ENCODE results near the gene PSMG2.

Gene PSMG2

GRCh38 chr18:12737243-12737902, 34.5 kb downstream of the PSMG2 start:
- CTCF ChIA-PET = interaction anchor here (1.2 to 15.8 kb wide), 5 partner anchors 10 to 345 kb away, joined by 4 to 324 read pairs (median 28); partner anchors contain the start of gene PTPN2
- no peak for TF ChIP-seq CTCF (IDR thresholded peaks at IDR 0.05; ENCODE audit: insufficient read depth, low read length, missing control alignments)
- no peak overlapping the region for H3K4me3 ChIP-seq (ENCODE audit: low read depth, low read length)
- POLR2A ChIA-PET = no interaction called here
- DNase-seq (ENCODE audit: low read depth, low spot score) = no peak

GRCh38 chr18:12741351-12741750, 38.5 kb downstream of the PSMG2 start:
- TF ChIP-seq CTCF (IDR thresholded peaks at IDR 0.05; ENCODE audit: insufficient read depth, low read length, missing control alignments) = no peak
- no peak overlapping the region for H3K4me3 ChIP-seq (ENCODE audit: low read depth, low read length)
- DNase-seq (ENCODE audit: low read depth, low spot score) = peak; percentile 24
- POLR2A ChIA-PET = no interaction called here
- CTCF ChIA-PET = interaction anchor here (1.3 to 15.8 kb wide), 5 partner anchors 9 to 196 kb away, joined by 4 to 324 read pairs (median 112); partner anchors contain the start of gene PTPN2

GRCh38 chr18:12742453-12742852, 39.6 kb downstream of the PSMG2 start:
- POLR2A ChIA-PET = interaction anchor here (0.9 to 1.0 kb wide), 2 partner anchors 142 to 204 kb away, joined by 3 to 6 read pairs; partner anchors contain the start of gene PTPN2
- peak; percentile 60 for DNase-seq (ENCODE audit: low read depth, low spot score)
- CTCF ChIA-PET = interaction anchor here (1.1 to 15.8 kb wide), 8 partner anchors 10 to 349 kb away, joined by 4 to 324 read pairs (median 7); partner anchors contain the start of gene PTPN2
- no peak overlapping the region for H3K4me3 ChIP-seq (ENCODE audit: low read depth, low read length)
- no peak for TF ChIP-seq CTCF (IDR thresholded peaks at IDR 0.05; ENCODE audit: insufficient read depth, low read length, missing control alignments)

GRCh38 chr18:12744103-12744502, 41.3 kb downstream of the PSMG2 start:
- peak; percentile 46 for TF ChIP-seq CTCF (IDR thresholded peaks at IDR 0.05; ENCODE audit: insufficient read depth, low read length, missing control alignments)
- ChIA-PET CTCF (interaction anchor here (0.7 to 15.8 kb wide), 29 partner anchors 9 to 416 kb away, joined by 3 to 324 read pairs (median 7); partner anchors contain the start of gene PTPN2), POLR2A (no interaction called here)
- H3K4me3 ChIP-seq (ENCODE audit: low read depth, low read length) = no peak overlapping the region
- DNase-seq (ENCODE audit: low read depth, low spot score) = no peak

GRCh38 chr18:12745095-12745795, 42.4 kb downstream of the PSMG2 start:
- no peak overlapping the region for H3K4me3 ChIP-seq (ENCODE audit: low read depth, low read length)
- DNase-seq (ENCODE audit: low read depth, low spot score) = no peak
- CTCF ChIA-PET = interaction anchor here (1.0 to 15.8 kb wide), 25 partner anchors 8 to 415 kb away, joined by 3 to 324 read pairs (median 8); partner anchors contain the start of gene PTPN2
- TF ChIP-seq CTCF (IDR thresholded peaks at IDR 0.05; ENCODE audit: insufficient read depth, low read length, missing control alignments) = no peak
- POLR2A ChIA-PET = no interaction called here
